Activated CD4-positive, alpha-beta T cell treated with anti-CD3 and anti-CD28 coated beads, Interleukin-2, Interleukin-4, amounts not matched to agents 100 ng/mL and 50 ng/mL, durations not matched to agents 16 hours and 8 hours (primary cell): Measurements from ENCODE around the gene THNSL1.
"Not testable (repeated sequence)": the region's sequence is repeated elsewhere in the genome, so short reads cannot be mapped to it uniquely, and the experiment has no call there.

ENCODE experiments used
- DNase-seq: peaks from one replicate; pipeline ENCODE4 v3.0.0-alpha.2; 2020; ENCODE audit warnings: low spot score

The THNSL1 gene

GRCh38 chr10:25011591-25011990 is 4.8 kb upstream of the THNSL1 start:
- DNase-seq, result not testable (repeated sequence)

- no peak for DNase-seq
Observed at GRCh38 chr10:25014579-25014978, 1.8 kb upstream of the THNSL1 start.

GRCh38 chr10:25015828-25016375 is 510 bp upstream of the THNSL1 start, which contains the start of gene ENKUR:
TSS of gene ENKUR (minus strand) at chr10:25016158. CDS start at chr10:25015936, 222 bp downstream.
- peak; percentile 91 for DNase-seq

GRCh38 chr10:25017154-25017590 is 760 bp downstream of the THNSL1 start:
- DNase-seq, result no peak

- DNase-seq, result no peak
Observed at GRCh38 chr10:25017661-25018060, 1.2 kb downstream of the THNSL1 start.

GRCh38 chr10:25018703-25019102 is 2.3 kb downstream of the THNSL1 start:
- no peak for DNase-seq

- DNase-seq, result no peak
Observed at GRCh38 chr10:25023278-25023677, 6.9 kb downstream of the THNSL1 start.

- DNase-seq, result no peak
Observed at GRCh38 chr10:25024528-25024927, 8.1 kb downstream of the THNSL1 start.

- DNase-seq, result no peak
Observed at GRCh38 chr10:25026463-25026862, 10.1 kb downstream of the THNSL1 start.

GRCh38 chr10:25028711-25029110 is 12.3 kb downstream of the THNSL1 start:
- no peak for DNase-seq

- DNase-seq, result no peak
Observed at GRCh38 chr10:25029519-25029918, 13.1 kb downstream of the THNSL1 start.

GRCh38 chr10:25036381-25036780 is 20.0 kb downstream of the THNSL1 start:
- DNase-seq, result no peak

GRCh38 chr10:25038325-25038724 is 21.9 kb downstream of the THNSL1 start:
- no peak for DNase-seq

GRCh38 chr10:25039531-25039930 is 23.1 kb downstream of the THNSL1 start:
- no peak for DNase-seq

GRCh38 chr10:25046641-25047040 is 30.2 kb downstream of the THNSL1 start:
- no peak for DNase-seq

- DNase-seq, result no peak
Observed at GRCh38 chr10:25047088-25047487, 30.7 kb downstream of the THNSL1 start.

GRCh38 chr10:25047591-25048301 is 31.3 kb downstream of the THNSL1 start:
- DNase-seq, result no peak

- DNase-seq, result no peak
Observed at GRCh38 chr10:25048450-25048849, 32.0 kb downstream of the THNSL1 start.

GRCh38 chr10:25049966-25050365 is 33.6 kb downstream of the THNSL1 start:
- DNase-seq, result no peak

- DNase-seq, result no peak
Observed at GRCh38 chr10:25050402-25050801, 34.0 kb downstream of the THNSL1 start.

- DNase-seq, result no peak
Observed at GRCh38 chr10:25052012-25052411, 35.6 kb downstream of the THNSL1 start.

GRCh38 chr10:25056726-25057125 is 40.3 kb downstream of the THNSL1 start:
- no peak for DNase-seq

- DNase-seq, result no peak
Observed at GRCh38 chr10:25057886-25058285, 41.5 kb downstream of the THNSL1 start.

- no peak for DNase-seq
Observed at GRCh38 chr10:25059990-25060389, 43.6 kb downstream of the THNSL1 start.
